Mononuclear cell (primary cell): ENCODE results near the gene SV2C. TPM values are rescaled to one million over a fixed set of nuclear protein-coding genes. Genes with fewer than 3 reads are reported as not detected.

Experiments
- H3K27me3 ChIP-seq: 2 replicates; pipeline ENCODE4 v1.6.0; 2011; ENCODE audit warnings: low read length, control low read depth; ENCODE audit not compliant: insufficient read depth
- H3K4me1 ChIP-seq: 2 replicates; pipeline ENCODE4 v1.5.1; 2011; ENCODE audit warnings: mild to moderate bottlenecking, low read length, control low read depth; ENCODE audit not compliant: insufficient read depth
- H3K4me3 ChIP-seq: 2 replicates; pipeline ENCODE4 v1.5.1; 2011; ENCODE audit warnings: mild to moderate bottlenecking, low read length, moderate library complexity
- H3K9me3 ChIP-seq: 2 replicates; pipeline ENCODE4 v1.5.1; 2011; ENCODE audit warnings: low read depth, mild to moderate bottlenecking, control low read depth, low read length
- total RNA-seq: library from RNA; depleted of rRNA; stranded (reverse); fragments of >200 nt; gene quantifications from one replicate; pipeline ENCODE4 v1.2.3, GENCODE V29; 2012

The SV2C gene
- total RNA-seq, 1 donor, result under 0.01 TPM

DNA sequence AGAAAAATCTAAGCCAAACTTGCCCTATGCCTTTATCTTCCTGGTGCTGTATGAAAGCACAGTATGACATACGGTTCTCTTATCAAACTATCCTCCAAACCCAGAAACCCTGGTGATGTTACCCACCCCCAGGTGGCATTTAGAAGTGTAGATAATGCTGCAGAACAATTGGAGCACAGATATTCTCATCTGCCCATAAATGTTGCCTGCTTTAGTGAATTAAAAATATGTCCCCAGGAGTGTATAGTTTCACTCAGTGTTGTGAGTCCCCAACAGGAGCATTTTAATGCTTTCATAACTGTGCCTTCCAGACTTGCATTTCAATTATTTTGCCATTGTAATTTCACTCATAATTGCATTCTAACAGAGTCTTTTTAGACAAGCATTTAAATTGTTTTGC, 50.8 kb downstream of the SV2C start:
- Histone ChIP-seq H3K9me3 (no peaks in the 10 kb centered on the region), H3K4me1 (no peaks in the 10 kb centered on the region), H3K4me3 (no peak overlapping the region), H3K27me3 (peaks cover 4% of the 10 kb centered on the region)

DNA sequence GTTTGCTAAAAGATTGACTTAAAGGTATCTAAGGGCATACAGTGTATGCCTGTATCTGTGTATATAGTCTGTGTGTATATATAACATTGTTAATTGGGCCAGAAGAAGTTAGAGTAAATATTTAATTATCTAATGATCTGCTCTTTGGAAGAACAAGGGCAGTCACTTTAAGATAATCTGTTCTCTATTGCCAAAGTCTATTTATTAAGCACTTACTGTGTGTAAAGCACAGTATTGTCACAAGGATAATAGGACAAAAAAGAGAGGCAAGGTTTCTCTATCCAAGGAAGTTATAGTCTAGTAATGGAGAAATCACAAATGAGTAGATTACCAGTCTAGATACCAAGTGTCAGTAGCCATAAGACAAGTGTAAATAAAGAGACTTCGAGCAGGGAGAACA, 51.5 kb downstream of the SV2C start:
- Histone ChIP-seq H3K27me3 (peaks cover 4% of the 10 kb centered on the region), H3K9me3 (no peaks in the 10 kb centered on the region), H3K4me3 (no peak overlapping the region), H3K4me1 (no peaks in the 10 kb centered on the region)

DNA sequence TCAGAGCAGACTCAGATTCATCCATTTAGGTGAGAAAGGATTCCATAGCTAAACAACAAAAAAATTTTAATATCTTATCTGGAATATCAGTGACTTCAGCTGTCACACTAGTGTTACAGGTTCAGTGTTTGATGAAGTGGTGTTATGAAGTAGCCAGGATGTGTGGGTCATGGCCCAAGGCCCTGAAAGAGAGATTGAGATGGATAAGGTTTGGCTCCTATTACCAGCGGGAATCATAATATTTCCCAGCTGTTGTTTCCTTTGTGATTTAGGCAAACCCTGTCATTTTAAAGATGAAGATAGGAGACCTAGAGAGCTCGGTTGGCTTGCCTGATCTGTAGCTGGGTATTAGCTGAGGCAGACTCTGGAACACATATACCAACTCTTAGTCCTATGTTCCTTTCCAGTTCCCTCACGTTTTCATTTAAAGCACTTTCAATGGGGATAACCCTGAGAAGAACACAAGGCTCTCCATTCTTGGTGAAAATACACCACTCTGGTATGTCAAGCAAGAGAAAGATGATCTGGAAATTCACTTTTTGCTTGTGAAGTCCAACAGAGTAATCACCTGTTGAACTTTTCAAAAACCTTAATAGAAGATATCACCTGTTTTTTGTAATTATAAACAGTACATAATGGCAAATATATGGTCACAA, 54.8 kb downstream of the SV2C start:
- no peak overlapping the region for H3K4me3 ChIP-seq
- H3K9me3 ChIP-seq, result no peaks in the 10 kb centered on the region
- H3K27me3 ChIP-seq, result no peaks in the 10 kb centered on the region
- no peaks in the 10 kb centered on the region for H3K4me1 ChIP-seq

DNA sequence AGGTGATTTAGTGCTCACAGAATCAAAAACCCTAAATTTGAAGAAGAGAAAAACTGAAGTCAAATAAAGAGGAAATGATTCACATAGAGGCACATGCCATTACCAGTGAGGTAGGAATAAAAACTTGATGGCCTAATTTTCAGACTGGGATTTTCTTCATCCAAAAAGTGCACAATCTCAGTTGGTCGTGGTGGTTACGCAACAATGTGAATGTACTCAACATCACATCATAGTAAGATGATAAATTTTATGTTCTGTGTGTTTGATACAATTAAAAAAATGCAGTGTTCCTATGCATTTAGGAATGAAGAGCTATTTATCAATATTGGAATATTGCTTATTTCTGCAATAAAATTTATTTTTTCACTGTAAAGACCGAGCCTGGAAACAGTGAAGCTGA, 60.7 kb downstream of the SV2C start:
- Histone ChIP-seq H3K9me3 (no peaks in the 10 kb centered on the region), H3K4me3 (no peak overlapping the region), H3K27me3 (no peaks in the 10 kb centered on the region), H3K4me1 (no peaks in the 10 kb centered on the region)

DNA sequence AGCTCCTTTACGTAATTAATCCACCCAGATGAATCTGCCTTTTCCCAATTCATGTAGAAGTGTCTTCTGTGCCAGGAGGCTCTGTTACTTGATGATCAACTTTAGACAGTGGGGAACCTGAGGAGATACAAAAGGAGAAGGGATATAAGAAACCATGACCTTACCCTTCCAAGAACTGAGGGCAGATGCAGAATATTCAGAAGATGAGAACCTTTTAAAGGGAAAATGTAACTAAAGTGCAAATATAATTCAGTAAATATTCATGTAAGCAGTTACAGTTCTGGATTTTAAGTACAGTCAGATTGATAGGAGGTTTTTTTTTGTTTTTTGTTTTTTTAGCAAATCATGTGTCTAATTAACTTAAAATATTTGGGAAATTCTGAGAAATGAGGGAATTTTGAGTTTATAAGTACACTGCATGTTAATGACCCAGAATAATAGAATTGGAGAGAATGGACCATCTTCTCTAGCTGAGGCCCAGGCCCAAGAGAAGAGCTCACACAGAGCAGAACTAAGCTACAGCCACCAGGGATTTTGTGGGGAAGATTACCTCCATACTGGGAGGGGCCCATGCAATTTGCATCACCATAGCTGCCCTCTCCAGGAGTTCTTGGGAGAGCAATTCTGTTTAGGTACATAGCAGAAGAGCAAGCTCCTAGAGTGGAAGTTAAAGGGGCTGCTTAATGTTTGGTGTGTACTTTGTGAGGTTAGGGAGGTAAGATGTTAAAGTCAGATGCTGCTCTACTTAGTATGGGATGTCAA, 61.5 kb downstream of the SV2C start:
- Histone ChIP-seq H3K27me3 (no peaks in the 10 kb centered on the region), H3K9me3 (no peaks in the 10 kb centered on the region), H3K4me1 (no peaks in the 10 kb centered on the region), H3K4me3 (no peak overlapping the region)

DNA sequence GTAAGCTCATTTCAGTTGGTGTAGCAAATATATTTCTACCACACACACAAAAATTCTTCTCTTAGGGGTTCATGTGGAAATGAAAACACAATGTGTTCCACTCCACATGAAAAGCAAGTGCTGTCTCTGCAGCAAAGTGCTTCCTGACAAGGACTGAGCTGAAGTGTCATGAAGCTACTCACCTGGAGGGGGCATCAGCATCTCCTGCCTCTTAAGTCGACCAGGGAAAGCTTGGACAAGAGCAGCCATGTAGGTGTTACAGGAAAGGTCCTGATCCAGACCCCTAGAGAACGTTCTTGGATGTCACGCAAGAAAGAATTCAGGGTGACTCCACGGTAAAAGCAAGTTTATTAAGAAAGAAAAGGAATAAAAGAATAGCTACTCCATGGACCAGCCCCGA, 62.8 kb downstream of the SV2C start:
- H3K9me3 ChIP-seq, result no peaks in the 10 kb centered on the region
- no peaks in the 10 kb centered on the region for H3K27me3 ChIP-seq
- no peaks in the 10 kb centered on the region for H3K4me1 ChIP-seq
- no peak overlapping the region for H3K4me3 ChIP-seq

DNA sequence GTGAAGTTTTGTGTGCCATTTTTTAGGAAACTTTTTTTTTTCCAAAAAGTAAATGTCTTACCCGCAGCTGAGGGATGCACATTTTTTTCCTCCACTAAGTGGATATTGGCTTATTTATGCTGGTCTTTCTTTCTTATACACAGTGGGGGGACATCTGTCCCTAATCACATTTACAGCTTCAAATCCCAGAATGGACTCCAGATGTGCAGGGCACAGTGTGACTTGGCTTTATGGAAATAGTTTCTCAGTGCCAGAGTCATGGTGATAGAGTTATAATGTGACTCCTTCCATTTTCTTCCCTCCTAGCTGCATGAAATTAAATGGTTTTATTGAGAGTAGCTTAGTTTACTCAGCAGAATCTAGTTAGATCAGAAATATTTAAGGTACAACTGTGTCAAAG, 66.5 kb downstream of the SV2C start:
- no peak overlapping the region for H3K4me3 ChIP-seq
- no peaks in the 10 kb centered on the region for H3K9me3 ChIP-seq
- no peaks in the 10 kb centered on the region for H3K4me1 ChIP-seq
- H3K27me3 ChIP-seq, result peaks cover 3% of the 10 kb centered on the region

DNA sequence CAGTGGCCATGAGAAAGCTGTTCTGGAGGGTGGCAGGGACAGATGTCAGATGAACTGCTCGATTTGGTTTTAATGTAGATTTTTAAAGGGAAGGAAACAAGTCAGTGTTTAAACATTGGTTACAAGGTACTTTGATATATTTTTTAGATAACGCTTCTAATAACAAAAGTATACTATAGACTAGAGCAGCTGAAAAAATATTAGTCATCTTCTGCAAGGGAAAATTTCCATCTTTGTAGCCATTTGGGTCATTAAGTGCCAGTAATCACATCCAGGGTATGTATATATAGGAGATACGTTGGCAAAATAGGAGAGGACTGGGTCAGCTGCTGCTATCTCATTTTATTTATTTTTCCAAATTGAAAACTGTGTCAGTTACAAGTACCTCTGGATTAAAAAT, 69.0 kb downstream of the SV2C start:
- Histone ChIP-seq H3K4me3 (no peak overlapping the region), H3K9me3 (peaks cover 4% of the 10 kb centered on the region), H3K4me1 (no peaks in the 10 kb centered on the region), H3K27me3 (peaks cover 9% of the 10 kb centered on the region)

DNA sequence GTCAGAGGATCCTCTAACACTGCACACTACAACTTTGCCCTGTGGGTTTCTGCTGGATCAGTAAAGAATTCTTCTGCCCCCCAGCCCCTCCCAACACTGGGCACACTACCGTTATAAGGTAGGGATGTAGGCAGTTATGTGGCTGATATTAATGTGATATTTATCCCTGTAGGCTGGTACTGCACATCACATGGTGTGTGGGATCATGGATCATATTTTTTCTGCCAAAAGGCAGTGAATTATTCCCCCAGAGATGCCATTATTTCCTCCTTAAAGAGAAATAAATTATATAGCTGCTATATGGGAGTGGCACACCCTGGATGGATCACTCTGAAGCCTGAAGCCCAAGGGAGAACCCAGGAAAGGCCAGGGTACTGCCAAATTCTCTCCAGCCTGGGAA, 69.5 kb downstream of the SV2C start:
- Histone ChIP-seq H3K27me3 (peaks cover 9% of the 10 kb centered on the region), H3K4me3 (no peak overlapping the region), H3K4me1 (no peaks in the 10 kb centered on the region), H3K9me3 (peaks cover 4% of the 10 kb centered on the region)

DNA sequence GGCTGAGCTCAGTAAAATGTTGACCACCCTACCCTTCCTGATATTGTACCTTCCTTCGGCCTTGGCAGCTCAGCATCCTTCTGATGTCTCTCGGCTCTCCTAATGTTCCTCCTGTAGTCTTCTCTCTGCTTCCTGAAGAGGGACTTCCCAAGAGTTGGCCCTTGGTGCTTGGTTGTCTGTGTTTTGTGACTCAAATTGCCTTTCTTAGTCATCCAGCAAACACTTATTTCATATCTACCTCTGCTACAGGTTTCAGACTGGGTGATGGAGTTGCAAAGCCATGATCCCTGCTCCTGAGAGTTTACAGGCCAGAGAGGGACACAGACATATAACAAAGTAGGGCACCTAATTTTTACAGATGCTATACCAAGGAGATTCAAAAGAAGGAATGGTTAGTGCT, 70.1 kb downstream of the SV2C start:
- Histone ChIP-seq H3K9me3 (peaks cover 4% of the 10 kb centered on the region), H3K4me1 (no peaks in the 10 kb centered on the region), H3K27me3 (peaks cover 9% of the 10 kb centered on the region), H3K4me3 (no peak overlapping the region)

DNA sequence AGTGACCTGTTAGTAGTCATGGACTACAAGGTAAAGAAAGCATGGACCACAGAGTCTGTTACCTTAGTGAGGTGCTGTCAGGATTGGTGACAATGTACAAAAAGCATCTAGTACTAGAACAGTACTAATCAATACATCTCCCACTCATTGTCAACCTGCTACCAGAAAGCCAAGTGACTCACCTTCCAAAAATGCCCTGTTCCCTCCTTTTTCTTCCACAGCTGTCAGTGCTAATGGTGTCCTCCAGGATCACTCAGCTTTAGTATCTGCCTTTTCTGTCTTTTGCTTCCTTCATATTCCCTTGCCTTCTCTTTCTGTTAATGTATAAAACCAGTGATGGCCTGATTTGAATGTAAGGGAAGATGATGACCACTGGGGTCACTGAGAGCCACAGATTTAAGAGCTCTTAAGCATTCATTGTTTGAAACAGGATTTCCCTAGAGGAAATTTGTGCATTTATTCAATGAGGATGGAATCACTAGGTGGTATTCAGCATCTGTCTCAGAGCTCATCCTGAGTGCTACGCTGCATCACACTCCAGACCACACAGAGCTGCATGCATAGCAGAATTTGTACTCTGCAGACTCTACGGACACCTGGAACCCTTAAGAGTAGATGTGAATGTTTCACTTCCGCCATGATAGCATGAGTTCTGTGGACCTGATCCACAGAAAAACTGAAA, 71.0 kb downstream of the SV2C start:
- no peak overlapping the region for H3K4me3 ChIP-seq
- H3K9me3 ChIP-seq, result peaks cover 4% of the 10 kb centered on the region
- H3K27me3 ChIP-seq, result peaks cover 9% of the 10 kb centered on the region
- no peaks in the 10 kb centered on the region for H3K4me1 ChIP-seq

DNA sequence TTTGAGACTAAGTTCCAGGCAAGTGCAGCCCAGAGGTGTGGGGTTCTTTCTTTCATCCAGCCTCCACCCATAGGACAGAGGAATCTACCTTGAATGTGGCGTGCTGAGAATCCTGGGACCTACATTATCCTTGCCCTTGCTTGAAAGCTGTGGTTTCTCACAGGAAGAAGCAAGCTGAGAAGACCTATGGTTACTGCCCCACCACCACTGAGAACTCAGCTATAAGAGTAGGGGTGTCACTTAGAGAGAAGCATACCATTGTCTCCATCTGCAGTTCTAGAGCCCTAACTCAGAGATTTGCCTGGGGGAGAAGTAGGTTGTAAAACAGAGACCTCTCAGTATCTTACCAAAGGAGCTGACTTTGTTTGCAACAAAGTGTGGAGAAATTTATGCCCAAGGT, 72.4 kb downstream of the SV2C start:
- Histone ChIP-seq H3K4me3 (no peak overlapping the region), H3K27me3 (peaks cover 9% of the 10 kb centered on the region), H3K9me3 (peaks cover 4% of the 10 kb centered on the region), H3K4me1 (no peaks in the 10 kb centered on the region)

DNA sequence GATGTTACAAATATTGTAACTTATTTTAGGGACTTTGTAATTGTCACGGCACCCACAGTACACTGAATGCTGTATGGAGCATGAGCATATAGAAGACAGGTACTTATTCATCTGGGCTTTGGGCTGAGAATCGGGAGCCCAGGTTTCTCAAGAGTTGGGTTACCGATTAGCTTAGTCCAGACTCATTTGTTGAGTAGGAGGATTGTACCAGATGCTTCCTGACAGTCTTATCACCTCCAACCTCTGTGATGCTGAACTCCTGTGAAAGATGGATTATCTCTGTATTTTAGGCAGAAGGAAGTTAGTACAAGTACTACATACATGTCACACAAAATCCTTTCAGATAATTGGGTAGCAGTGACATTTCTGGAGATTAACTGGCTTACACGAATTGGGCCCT, 79.2 kb downstream of the SV2C start:
- no peaks in the 10 kb centered on the region for H3K9me3 ChIP-seq

DNA sequence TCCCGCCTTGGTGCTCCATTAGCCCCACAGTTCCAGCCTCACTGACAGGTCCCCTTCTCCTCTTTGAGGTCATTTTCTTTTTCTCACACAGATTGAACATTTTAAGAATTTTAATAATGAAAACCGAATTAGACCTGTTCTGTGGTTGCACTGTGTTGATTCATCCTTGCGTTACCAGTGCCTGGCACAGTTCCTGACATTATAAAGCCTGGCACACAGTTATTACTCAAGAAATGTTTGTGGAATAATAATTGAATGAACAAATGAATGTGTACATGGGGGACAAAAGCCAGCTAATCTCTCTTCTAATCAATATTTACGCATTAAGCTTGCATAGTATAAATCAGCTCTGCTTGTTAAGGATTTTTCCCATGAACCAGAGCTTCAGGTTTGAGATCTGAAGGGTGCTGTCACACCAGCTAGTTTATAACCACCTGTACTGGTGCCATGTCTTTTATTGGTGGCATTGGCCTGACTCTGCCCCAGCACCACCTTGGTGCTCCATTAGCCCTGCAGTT, 80.0 kb downstream of the SV2C start:
- Histone ChIP-seq H3K27me3 (no peaks in the 10 kb centered on the region), H3K4me3 (no peak overlapping the region), H3K4me1 (no peaks in the 10 kb centered on the region), H3K9me3 (no peaks in the 10 kb centered on the region)

More for the DNA sequence above, 79.2 kb downstream of the SV2C start:
- Histone ChIP-seq H3K27me3 (no peaks in the 10 kb centered on the region), H3K4me1 (no peaks in the 10 kb centered on the region), H3K4me3 (no peak overlapping the region)

DNA sequence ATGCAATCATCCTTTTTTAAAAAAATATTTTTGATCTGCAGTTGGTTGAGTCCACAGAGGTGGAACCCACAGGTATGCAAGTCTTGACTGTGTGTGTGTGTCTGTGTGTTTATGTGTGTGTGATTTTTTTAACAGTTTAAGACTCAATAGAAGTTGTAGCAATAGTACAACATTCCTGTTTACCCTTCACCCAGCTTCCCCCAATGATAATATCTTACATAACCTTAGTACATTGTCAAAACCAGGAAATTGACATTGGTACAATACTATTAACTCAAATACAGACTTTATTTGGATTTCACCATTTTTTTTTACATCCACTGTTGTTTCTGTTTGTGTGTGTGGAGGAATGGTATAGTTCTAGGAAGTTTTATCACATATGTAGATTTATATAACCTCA, 81.8 kb downstream of the SV2C start:
- H3K9me3 ChIP-seq, result no peaks in the 10 kb centered on the region
- H3K27me3 ChIP-seq, result no peaks in the 10 kb centered on the region
- H3K4me1 ChIP-seq, result no peaks in the 10 kb centered on the region
- no peak overlapping the region for H3K4me3 ChIP-seq
